ENCODE measurements around the gene POC5.

Gene POC5

DNA sequence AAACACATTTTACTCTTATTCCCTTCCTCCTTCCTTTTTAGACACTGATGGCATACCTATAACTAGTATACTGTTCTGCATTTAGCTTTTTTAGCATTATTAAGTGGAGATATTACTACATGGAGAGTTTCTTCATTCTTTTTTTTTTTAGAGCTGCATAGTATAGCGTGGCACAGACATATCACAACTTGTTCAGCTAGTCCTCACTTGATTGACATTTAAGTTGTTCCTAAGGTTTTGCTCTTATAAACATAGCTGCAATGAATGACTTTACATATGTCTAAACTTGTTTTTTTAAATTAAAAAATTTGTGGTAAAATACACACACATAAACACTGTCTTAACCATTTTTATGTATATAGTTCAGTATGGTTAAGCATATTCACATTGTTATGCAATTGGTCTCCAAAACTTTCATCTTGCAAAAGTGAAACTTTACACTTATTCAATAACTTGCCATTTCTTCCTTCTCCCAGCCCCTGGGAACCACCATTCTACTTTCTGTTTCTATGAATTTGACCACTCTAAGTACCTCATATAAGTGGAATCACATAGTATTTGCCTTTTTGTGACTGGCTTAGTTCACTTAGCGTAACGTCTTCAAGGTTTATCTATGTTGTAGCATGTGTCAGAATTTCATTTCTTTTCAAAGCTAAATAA lies 57.3 kb downstream of the POC5 start:
- no peak for DNase-seq

DNA sequence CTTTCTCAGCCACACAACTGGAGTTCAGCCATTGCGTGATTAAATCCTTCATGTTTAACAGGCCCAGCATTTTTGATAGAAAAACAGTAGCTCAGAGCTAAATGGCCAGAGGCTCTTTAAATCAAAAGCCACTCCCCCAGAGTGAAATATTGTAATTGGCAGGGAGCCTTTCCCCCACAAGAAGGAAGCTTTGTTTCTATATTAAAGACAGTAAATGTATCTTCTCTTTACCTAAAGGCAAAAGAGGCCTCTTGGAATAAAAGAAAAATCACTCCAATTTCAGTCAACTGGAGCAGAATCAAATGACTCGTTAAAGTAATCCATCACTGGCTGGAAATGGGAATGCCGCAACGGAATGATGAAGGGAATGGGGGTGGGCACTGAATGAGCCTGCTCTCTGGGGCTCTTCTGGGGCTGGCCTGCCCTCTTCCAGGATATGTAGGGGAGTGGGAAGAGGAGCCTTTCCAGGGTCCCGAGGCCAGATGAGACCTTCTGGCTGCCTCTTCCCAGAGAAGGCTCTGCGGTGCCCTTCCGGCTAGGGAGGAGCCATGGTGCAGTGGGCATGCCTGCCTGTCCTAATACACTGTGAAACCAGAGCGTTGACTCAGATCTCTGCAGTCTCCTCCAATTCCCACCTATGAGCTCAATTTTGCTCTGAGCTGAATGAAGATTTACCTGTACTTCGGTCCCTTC lies 60.8 kb downstream of the POC5 start:
- no peak for DNase-seq

DNA sequence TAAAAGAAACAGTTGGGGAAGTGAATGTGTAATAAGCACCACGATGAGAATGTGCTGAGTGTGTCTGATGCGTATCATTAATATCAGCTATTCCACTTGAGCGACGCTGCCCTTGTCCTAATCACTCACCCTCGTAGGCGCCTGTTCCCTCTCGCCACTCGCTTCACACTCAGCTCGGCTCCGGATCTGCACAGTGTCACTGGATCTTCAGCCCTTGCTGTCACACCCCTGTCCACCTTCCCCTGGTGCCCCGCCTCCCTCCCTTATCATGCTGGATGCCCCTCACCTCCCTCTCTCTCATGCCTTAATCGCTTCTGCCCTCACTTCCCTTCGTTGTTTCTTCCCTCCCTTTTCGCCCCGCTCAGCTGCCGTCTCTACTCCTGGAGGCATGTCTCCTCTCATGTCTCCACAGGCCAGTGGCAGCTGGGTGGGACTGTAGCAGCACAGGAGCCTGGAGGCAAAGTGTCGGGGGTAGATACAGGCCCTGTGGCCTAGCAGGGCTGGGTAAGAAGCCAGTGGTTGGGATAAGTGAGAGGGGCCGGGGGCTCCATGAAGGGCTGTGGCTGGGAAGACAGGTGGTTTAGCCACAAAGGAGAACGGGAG lies 62.4 kb downstream of the POC5 start:
- no peak for DNase-seq

DNA sequence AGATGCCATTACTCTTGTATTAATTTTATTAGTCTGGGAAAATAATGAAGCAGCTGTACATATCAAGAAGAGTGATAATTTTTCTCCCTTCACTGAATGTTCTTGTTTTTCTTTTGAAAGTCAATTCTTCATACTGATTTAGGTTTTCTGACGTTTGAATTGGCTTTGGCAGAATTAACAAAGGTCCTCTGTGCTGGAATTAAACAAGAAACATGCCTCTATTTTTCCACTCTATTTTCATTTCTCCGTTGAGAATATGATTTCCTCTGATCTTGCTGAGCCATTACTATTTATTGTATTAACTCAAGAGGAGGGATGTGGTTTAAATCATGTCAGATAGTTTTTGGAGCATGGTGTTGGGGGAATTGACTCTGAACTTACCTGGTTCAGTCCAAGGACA lies 63.7 kb downstream of the POC5 start:
- no peak for DNase-seq

DNA sequence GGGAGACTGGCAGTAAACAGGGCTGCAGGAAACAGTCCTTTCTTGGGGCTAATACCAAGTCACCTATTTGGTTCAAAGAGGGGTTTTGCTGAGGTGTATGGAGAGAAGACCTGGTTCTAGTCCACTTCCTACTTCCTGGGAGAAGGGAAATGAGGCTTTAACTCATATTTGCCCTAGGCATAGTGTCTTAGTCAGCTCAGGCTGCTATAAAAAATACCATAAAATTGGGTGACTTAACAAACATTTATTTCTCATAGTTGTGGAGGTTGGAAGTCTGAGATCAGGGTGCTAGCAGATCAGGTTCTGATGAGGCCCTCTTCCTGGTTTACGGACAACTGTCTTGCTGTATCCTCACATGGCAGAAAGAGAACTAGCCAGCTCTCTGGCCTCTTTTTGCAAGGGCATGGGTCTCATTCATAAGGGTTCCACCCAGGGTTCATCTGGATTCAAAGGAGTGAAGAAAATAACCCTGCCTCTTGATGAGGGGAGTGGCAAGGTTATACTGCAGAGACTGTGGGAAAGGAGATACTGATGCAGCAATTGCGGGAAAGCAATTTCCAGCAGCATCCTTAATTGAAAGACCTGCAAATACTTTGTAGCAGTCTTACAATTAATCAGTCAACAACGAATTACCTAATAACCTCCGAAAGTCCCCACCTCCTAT lies 65.5 kb downstream of the POC5 start:
- no peak for DNase-seq

DNA sequence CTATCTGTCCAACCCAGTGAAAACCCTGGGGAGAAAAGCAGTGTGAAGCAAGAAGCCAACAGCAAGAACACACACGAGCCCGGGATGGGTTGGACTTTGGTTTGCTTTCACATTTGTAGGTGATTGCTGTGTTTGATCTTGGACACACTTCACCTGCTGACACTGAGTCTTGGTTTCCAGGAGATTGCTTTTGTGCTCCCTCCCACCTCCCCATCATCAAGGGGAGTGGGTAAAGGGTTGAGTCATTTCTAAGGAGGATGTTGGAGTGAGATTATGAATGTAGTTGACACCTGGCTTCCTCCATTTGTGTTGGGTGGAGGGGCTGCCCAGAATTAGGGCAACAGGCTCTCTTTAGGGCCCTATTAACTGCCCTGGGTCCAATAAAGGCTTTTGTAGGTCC lies 68.5 kb downstream of the POC5 start:
- DNase-seq = no peak

DNA sequence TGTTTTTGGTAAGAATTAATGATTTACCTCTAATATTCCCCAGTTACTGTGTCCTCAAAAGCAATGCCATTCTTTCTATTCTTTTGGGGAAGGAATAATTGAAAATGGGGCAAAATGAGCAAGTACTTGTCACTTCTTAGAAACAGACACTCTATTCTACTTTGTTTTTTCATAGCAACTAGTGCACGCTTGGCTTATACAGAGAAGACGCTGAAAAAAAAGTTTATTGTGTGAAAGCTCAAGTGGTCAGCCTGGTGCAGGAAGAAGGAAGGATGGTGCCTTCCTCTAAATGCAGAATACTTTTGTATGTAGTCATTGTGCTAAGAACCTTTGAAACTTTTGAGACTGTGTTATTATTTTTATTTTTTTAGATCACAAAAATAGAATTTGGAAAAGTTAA lies 76.4 kb downstream of the POC5 start:
- DNase-seq = no peak

DNA sequence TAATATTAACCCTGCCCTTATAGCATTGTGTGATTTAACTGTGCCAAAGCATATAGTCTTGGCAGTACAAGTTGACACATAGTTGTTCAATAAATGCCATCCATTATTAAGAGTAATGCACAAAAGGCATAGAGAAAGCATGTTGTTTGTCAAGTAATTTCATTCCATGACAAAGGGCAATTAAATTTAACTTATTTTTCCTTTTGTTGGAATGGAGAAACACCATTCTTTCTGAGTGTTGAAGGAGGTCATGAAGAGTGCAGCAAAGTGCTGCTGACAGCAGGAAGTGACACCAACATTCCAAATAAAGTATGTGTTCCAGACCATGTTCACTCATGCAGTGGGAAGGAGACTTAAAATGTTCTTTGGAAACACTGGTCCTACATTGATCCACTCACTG lies 76.8 kb downstream of the POC5 start:
- no peak for DNase-seq

DNA sequence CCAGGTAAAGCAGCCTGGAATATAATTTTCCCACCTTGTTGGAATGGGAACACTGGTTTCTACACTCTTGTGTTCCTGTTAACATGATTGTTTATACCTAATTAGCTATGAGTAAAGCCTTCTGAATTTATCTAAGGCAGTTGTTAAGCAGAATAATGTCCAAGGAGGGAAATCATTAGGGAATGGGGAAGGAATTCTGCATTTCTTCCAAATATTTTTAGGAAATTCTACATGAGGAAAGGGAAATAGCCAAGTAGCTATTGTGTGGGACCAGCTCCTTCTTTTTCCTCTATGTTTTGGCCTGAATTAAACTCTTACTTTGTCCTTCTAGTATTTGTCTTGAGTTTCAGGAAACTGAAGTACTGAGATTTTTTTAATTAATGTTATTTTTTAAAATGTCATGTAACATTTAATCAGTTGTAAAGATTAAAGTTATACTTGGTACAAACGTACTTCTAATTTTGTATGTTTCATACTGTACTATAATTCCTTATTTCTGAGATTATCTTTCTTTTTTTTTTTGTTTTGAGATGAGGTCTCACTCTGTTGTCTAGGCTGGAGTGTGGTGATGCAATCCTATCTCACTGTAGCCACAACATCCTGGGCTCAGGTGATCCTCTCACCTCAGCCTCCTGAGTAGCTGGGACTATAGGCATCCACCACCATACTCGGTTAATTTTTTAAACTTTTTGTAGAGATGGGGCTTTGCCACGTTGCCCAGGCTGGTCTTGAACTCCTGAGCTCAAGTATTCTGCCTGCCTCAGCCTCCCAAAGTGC lies 77.5 kb downstream of the POC5 start:
- no peak for DNase-seq

DNA sequence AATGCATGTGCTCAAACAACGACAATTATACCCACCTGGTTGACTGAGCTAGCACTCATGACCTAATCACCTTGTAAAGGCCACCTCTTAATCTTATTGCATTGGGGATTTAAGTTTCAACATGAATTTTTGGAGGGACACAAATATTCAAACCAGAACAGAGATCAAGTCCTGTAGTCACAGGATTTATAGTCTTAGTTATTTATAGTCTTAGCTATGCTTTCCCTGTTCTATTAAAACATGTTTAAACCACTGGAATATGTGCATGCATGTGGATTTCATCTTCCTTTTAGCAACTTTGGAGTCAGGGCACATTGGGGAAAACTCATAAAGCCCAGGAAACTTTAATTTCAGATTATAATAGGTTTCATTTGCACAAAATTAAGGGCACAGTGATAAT lies 79.3 kb downstream of the POC5 start:
- no peak for DNase-seq

DNA sequence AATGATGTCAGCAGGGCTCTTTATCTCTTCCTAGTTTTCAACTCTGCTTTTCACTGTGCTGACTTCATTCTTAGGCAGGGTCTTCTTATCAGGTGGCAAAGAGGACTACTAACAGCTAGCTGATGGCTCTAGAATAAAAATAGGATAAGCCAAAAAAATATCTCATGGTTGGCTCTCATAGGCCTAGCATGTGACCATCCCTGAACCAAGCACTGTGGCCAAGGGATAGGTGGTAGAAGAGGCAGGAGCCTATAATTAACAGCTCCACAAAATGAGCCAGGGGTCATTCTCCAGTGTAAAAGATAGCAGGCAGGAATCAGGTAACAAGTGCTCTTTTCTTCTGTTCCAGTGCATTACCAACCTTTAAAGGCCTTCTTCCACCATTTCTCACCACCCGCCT lies 84.9 kb downstream of the POC5 start:
- no peak for DNase-seq

DNA sequence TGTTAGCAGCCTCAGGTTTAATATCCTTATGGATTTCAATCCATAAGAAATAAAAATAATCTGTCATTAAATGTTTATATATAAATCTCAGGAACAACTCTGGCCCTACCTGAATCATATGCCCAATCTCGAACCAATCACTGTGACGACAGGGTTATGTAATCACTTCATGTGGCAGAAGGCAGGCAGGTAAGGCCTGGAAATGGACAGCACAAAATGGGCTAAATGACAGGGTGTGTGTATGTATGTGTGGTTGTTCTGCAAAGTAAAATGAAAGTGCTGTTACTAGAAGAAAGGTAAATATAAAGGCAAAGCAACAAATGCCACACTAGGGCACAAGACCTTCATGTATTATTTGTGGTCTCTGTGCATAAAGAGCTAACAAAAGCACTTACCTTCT lies 86.4 kb downstream of the POC5 start:
- DNase-seq = no peak

DNA sequence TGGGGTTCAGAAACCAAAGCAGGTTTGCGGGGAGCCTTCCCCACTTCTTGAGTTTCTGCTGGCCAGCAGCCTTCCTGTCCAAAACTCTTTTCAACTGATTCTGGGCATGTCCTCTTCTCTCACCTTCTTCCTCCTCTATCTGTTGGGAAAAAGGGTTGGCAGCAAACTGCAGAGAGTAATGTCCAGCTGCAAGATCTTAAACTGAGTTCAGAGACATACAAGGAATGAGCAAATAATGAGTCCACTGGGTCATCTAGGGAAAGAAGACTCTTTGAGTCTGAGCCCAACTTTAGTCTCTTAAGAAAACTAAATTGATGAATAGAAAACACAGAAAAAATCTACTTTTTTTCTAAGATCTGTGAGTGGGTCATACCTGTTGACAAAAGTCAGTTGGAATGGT lies 89.4 kb downstream of the POC5 start:
- DNase-seq = no peak

DNA sequence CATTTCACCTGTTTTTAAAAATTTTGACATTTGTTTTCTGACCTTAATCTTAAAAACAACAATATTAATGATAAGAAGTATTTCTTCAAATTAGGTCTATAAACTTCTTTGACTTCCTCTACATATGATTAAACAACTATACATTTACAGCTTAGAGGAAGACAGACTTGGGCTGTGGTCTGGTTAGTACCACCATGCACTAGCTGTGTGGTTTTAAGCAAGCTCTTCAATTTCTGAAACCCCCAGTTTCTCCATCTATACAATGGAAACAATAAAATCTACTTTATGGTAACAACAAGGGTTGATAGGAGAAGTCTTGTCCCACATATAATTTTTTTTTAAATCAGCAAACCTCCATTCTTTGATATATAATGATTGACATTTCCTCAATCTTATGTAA lies 90.3 kb downstream of the POC5 start:
- DNase-seq = no peak
